ENCODE measurements around the gene NDUFB10. TPM values are rescaled to one million over a fixed set of nuclear protein-coding genes. Genes with fewer than 3 reads are reported as not detected.

Gene NDUFB10
- total and polyA plus RNA-seq, 2 experiments from 2014 or later, result 291 to 518 TPM

GRCh38 chr16:1978476-1979120, 19.3 kb downstream of the NDUFB10 start:
- Histone ChIP-seq H3K27me3 (peaks cover 55% of the 10 kb centered on the region), H3K4me1 (ENCODE audit: low read depth) (no peaks in the 10 kb centered on the region), H3K9me3 (ENCODE audit: low read depth) (no peaks in the 10 kb centered on the region), H3K4me3 (no peak overlapping the region), H3K27ac (no peak overlapping the region), H3K36me3 (peaks cover 15% of the 10 kb centered on the region)
- TF ChIP-seq CTCF (IDR thresholded peaks at IDR 0.05; ENCODE audit: low read depth, low read length), result no peak
- no peak for DNase-seq (ENCODE audit: low read depth in 1 of 2, low spot score in 1 of 2)

GRCh38 chr16:1979271-1980029, 20.1 kb downstream of the NDUFB10 start:
- no peak overlapping the region for H3K27ac ChIP-seq
- no peak overlapping the region for H3K4me3 ChIP-seq
- peak in 1 of 2 donors; percentile 37 for DNase-seq (ENCODE audit: low read depth in 1 of 2, low spot score in 1 of 2)
- H3K9me3 ChIP-seq (ENCODE audit: low read depth), result no peaks in the 10 kb centered on the region
- peaks cover 15% of the 10 kb centered on the region for H3K36me3 ChIP-seq
- TF ChIP-seq CTCF (IDR thresholded peaks at IDR 0.05; ENCODE audit: low read depth, low read length), result no peak
- no peaks in the 10 kb centered on the region for H3K4me1 ChIP-seq (ENCODE audit: low read depth)
- H3K27me3 ChIP-seq, result peaks cover 55% of the 10 kb centered on the region

GRCh38 chr16:1980030-1980769, 20.9 kb downstream of the NDUFB10 start:
- H3K27ac ChIP-seq, result no peak overlapping the region
- no peak for TF ChIP-seq CTCF (IDR thresholded peaks at IDR 0.05; ENCODE audit: low read depth, low read length)
- H3K27me3 ChIP-seq, result peaks cover 55% of the 10 kb centered on the region
- DNase-seq (ENCODE audit: low read depth in 1 of 2, low spot score in 1 of 2), result no peak
- H3K4me3 ChIP-seq, result no peak overlapping the region
- H3K4me1 ChIP-seq (ENCODE audit: low read depth), result peaks cover 4% of the 10 kb centered on the region
- peaks cover 11% of the 10 kb centered on the region for H3K36me3 ChIP-seq
- H3K9me3 ChIP-seq (ENCODE audit: low read depth), result no peaks in the 10 kb centered on the region

- no peak for TF ChIP-seq CTCF (IDR thresholded peaks at IDR 0.05; ENCODE audit: low read depth, low read length)
- Histone ChIP-seq H3K4me1 (ENCODE audit: low read depth) (peaks cover 4% of the 10 kb centered on the region), H3K27ac (no peak overlapping the region), H3K9me3 (ENCODE audit: low read depth) (no peaks in the 10 kb centered on the region), H3K27me3 (peaks cover 55% of the 10 kb centered on the region), H3K4me3 (no peak overlapping the region), H3K36me3 (peaks cover 6% of the 10 kb centered on the region)
- no peak for DNase-seq (ENCODE audit: low read depth in 1 of 2, low spot score in 1 of 2)
Measured at GRCh38 chr16:1980770-1981087, 21.4 kb downstream of the NDUFB10 start.

- peaks cover 55% of the 10 kb centered on the region for H3K27me3 ChIP-seq
- TF ChIP-seq CTCF (IDR thresholded peaks at IDR 0.05; ENCODE audit: low read depth, low read length), result no peak
- H3K9me3 ChIP-seq (ENCODE audit: low read depth), result no peaks in the 10 kb centered on the region
- H3K4me3 ChIP-seq, result no peak within 1 kb of the TSS
- H3K36me3 ChIP-seq, result peaks cover 4% of the 10 kb centered on the region
- H3K27ac ChIP-seq, result no peak within 1 kb of the TSS
- peaks cover 4% of the 10 kb centered on the region for H3K4me1 ChIP-seq (ENCODE audit: low read depth)
- DNase-seq (ENCODE audit: low read depth in 1 of 2, low spot score in 1 of 2), result no peak
Measured at GRCh38 chr16:1981398-1981836, 22.1 kb downstream of the NDUFB10 start, which contains the start of gene NOXO1. Gene NOXO1, minus strand, starts transcription at chr16:1981469. Its CDS starts 290 bp downstream, at chr16:1981179.

Data from cardiac muscle cell (in vitro differentiated cells and primary cell).